GM23338 (cell line): ENCODE measurements around the gene PCSK7. TPM values are rescaled to one million over a fixed set of nuclear protein-coding genes. Genes with fewer than 3 reads are reported as not detected.

Experiments used
- ATAC-seq: fragments of 200-7000 bp; cut with Tn5 transposase; 3 replicates; pipeline ENCODE4 v1.9.1; 2020
- DNase-seq: peaks from one replicate; pipeline ENCODE4 v3.0.0-alpha.2; 2015; ENCODE audit warnings: low spot score
- H2AFZ ChIP-seq: fragments of 200-600 bp; sonication (generic); 2 replicates; pipeline ENCODE4 v1.8.0; 2016; ENCODE audit warnings: antibody characterized with exemption, mild to moderate bottlenecking, moderate library complexity
- H3F3A ChIP-seq: fragments of 200-600 bp; sonication (generic); replicated peaks from 2 replicates; pipeline ENCODE4 v1.8.0; 2017; ENCODE audit warnings: antibody characterized with exemption, mixed run types, low read depth
- H3K27ac ChIP-seq: fragments of 200-600 bp; sonication (generic); 2 replicates; pipeline ENCODE4 v1.6.1; 2016; ENCODE audit warnings: low read depth
- H3K27me3 ChIP-seq: fragments of 200-600 bp; sonication (generic); 2 replicates; pipeline ENCODE4 v1.8.0; 2016; ENCODE audit warnings: mild to moderate bottlenecking, mixed run types, moderate library complexity; ENCODE audit not compliant: insufficient read depth
- H3K36me3 ChIP-seq: fragments of 200-600 bp; sonication (generic); 2 replicates; pipeline ENCODE4 v1.8.0; 2016; ENCODE audit warnings: mild to moderate bottlenecking; ENCODE audit not compliant: insufficient read depth
- H3K4me1 ChIP-seq: fragments of 200-600 bp; sonication (generic); 2 replicates; pipeline ENCODE4 v1.8.0; 2016; ENCODE audit warnings: mild to moderate bottlenecking, moderate library complexity; ENCODE audit not compliant: insufficient read depth
- H3K4me2 ChIP-seq: fragments of 200-600 bp; sonication (generic); 2 replicates; pipeline ENCODE4 v1.7.1; 2017; ENCODE audit warnings: mixed run types
- H3K4me3 ChIP-seq: fragments of 200-600 bp; sonication (generic); 2 replicates; pipeline ENCODE4 v1.6.1; 2016; ENCODE audit warnings: mixed run types
- H3K79me2 ChIP-seq: fragments of 200-600 bp; sonication (generic); replicated peaks from 2 replicates; pipeline ENCODE4 v1.8.0; 2017; ENCODE audit warnings: mild to moderate bottlenecking; ENCODE audit not compliant: insufficient read depth
- H3K9me2 ChIP-seq: fragments of 200-600 bp; sonication (generic); 2 replicates; pipeline ENCODE4 v1.8.0; 2017; ENCODE audit not compliant: insufficient read depth
- H4K20me1 ChIP-seq: fragments of 200-600 bp; sonication (generic); replicated peaks from 2 replicates; pipeline ENCODE4 v1.8.0; 2017; ENCODE audit warnings: mild to moderate bottlenecking; ENCODE audit not compliant: insufficient read depth
- H3K27ac Mint-ChIP-seq: 2 replicates; pipeline ENCODE4 v1.8.0; 2020; ENCODE audit warnings: inconsistent platforms, mild to moderate bottlenecking, moderate library complexity, mixed read lengths
- H3K27me3 Mint-ChIP-seq: 3 replicates; pipeline ENCODE4 v1.8.0; 2022; ENCODE audit warnings: low read depth, mild to moderate bottlenecking, moderate library complexity, mixed read lengths, inconsistent platforms; ENCODE audit not compliant: insufficient read depth, poor library complexity
- H3K36me3 Mint-ChIP-seq: 3 replicates; pipeline ENCODE4 v1.8.0; 2021; ENCODE audit warnings: low read depth, mild to moderate bottlenecking, inconsistent platforms, moderate library complexity, mixed read lengths
- H3K4me1 Mint-ChIP-seq: 3 replicates; pipeline ENCODE4 v1.8.0; 2020; ENCODE audit warnings: mild to moderate bottlenecking, inconsistent platforms, mixed read lengths
- H3K4me3 Mint-ChIP-seq: 3 replicates; pipeline ENCODE4 v1.8.0; 2021; ENCODE audit warnings: moderate library complexity, mild to moderate bottlenecking, inconsistent platforms, mixed read lengths
- H3K9me3 Mint-ChIP-seq: 3 replicates; pipeline ENCODE4 v1.8.0; 2020; ENCODE audit warnings: moderate library complexity, mild to moderate bottlenecking, inconsistent platforms, mixed read lengths
- CREB1 ChIP-seq: fragments of 250-450 bp; sonication (Bioruptor Pico); IDR thresholded peaks from 2 replicates; pipeline ENCODE4 v1.5.0; 2020; ENCODE audit warnings: low read depth, mild to moderate bottlenecking, moderate library complexity
- CTCF ChIP-seq, 2 experiments: fragments of 200-600 bp in 1 of 2; sonication (generic) in 1 of 2; conservative IDR thresholded peaks; 2 replicates each; pipeline versions ENCODE4 v1.5.1 to v1.6.1; 2016 to 2017; ENCODE audit warnings: antibody characterized with exemption in 2 of 2, low read depth in 2 of 2, mild to moderate bottlenecking in 2 of 2, moderate library complexity in 1 of 2
- ETS1 ChIP-seq: IDR thresholded peaks from 2 replicates; pipeline ENCODE4 v1.6.1; 2016; ENCODE audit warnings: antibody characterized with exemption
- EZH2 ChIP-seq: fragments of 200-600 bp; sonication (generic); IDR thresholded peaks from one replicate; pipeline ENCODE4 v1.8.0; 2017; ENCODE audit warnings: antibody characterized with exemption, mild to moderate bottlenecking, low read depth; ENCODE audit not compliant: unreplicated experiment
- EZH2phosphoT487 ChIP-seq: fragments of 200-600 bp; sonication (generic); IDR thresholded peaks from one replicate; pipeline ENCODE4 v1.8.1; 2018; ENCODE audit warnings: antibody characterized with exemption; ENCODE audit not compliant: unreplicated experiment
- JUNB ChIP-seq: IDR thresholded peaks from one replicate; pipeline ENCODE4 v1.6.1; 2016; ENCODE audit warnings: antibody characterized with exemption; ENCODE audit not compliant: unreplicated experiment
- NANOG ChIP-seq: IDR thresholded peaks from 2 replicates; pipeline ENCODE4 v1.6.1; 2016; ENCODE audit warnings: antibody characterized with exemption, borderline replicate concordance
- POLR2AphosphoS5 ChIP-seq: IDR thresholded peaks from 2 replicates; pipeline ENCODE4 v1.6.1; 2016; ENCODE audit warnings: antibody characterized with exemption, low read depth
- REST ChIP-seq: IDR thresholded peaks from one replicate; pipeline ENCODE4 v1.6.1; 2018; ENCODE audit warnings: antibody characterized with exemption; ENCODE audit not compliant: unreplicated experiment
- STAT1 ChIP-seq: IDR thresholded peaks from one replicate; pipeline ENCODE4 v1.6.1; 2016; ENCODE audit warnings: antibody characterized with exemption; ENCODE audit not compliant: unreplicated experiment
- ZNF114 ChIP-seq: fragments of 250-450 bp; sonication (Bioruptor Pico); IDR thresholded peaks from 2 replicates; pipeline ENCODE4 v1.5.0; 2020; ENCODE audit warnings: mild to moderate bottlenecking, moderate library complexity
- ZNF331 ChIP-seq: fragments of 250-450 bp; sonication (Bioruptor Pico); IDR thresholded peaks from 2 replicates; pipeline ENCODE4 v1.5.0; 2020; ENCODE audit warnings: low read depth, mild to moderate bottlenecking, moderate library complexity
- polyA plus RNA-seq: library from polyadenylated mRNA; unstranded; fragments of >200 nt; fragmentation: Nextera tagmentation; extraction: Ambion mirVana; gene quantifications from 2 replicates; pipeline ENCODE4 v1.2.1, GENCODE V29; 2016
- total RNA-seq: library from RNA; depleted of rRNA; stranded (reverse); fragments of >200 nt; shearing (Covaris generic); gene quantifications from 2 replicates; pipeline ENCODE4 v1.2.3, GENCODE V29; 2014

Gene PCSK7
- total and polyA plus RNA-seq, 2 experiments from 2014 or later = 12.4 to 46.4 TPM

DNA sequence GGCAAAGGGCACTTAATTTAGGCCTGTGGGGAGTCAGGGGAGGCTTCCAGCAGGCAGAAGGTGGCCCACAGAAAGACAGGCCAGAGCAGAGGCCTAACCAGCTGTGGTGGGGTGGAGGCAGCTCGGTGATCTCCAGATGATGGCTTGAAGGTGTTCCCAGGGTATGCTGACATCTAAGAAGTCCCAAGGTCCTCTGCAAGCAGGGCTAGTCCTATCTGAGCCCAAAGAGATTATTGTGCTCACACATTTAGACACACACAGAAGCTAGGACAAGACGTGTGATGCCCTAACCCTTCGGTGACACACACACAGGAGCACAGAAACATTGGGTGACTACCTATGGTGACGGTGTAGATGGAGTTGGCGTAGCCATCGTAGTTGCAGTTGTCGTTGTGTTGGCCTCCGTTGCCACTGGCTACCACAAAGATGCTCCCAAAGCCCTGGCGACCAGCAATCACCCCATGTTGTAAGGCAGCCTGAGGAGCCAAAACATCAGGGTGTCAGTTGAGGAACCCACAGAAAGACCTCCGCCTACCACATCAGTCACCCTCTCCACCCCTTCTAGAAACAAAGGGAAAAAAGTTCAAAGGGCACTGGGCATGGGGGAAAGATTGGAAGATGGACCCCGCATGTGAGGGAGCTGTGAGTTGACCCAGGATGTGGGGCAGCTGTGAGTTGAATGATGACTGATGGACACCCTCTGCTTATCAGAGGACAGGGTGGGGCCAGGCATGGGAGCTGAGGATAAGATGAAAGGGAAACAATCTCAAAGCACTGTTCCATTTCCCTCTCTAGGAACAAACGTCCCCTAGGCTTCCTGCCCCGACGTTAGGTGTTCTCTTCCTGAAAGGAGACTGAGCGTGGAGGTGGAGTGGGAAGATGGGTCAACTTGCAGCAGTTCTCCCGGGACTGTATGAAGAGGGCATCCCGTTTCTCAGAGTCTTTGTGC, 7.9 kb downstream of the PCSK7 start:
- no peaks in the 10 kb centered on the region for H3K9me3 Mint-ChIP-seq
- ATAC-seq (no peak), DNase-seq (no peak)
- H3F3A ChIP-seq = peaks cover 7% of the 10 kb centered on the region; the same call in 1 of the 2 replicates
- H4K20me1 ChIP-seq = 0 out of 2 replicates have a peak, but pooled peaks cover 4% of the 10 kb centered on the region
- H3K27me3 Mint-ChIP-seq = peaks cover 12% of the 10 kb centered on the region
- H3K4me3 ChIP-seq = no peak overlapping the region
- no peaks in the 10 kb centered on the region for H3K79me2 ChIP-seq
- H3K4me1 Mint-ChIP-seq = peaks cover 8% of the 10 kb centered on the region
- H3K27ac Mint-ChIP-seq = no peak overlapping the region
- no peaks in the 10 kb centered on the region for H3K9me2 ChIP-seq
- no peak for TF ChIP-seq ZNF331
- no peak for TF ChIP-seq EZH2
- H3K27me3 ChIP-seq = no peaks in the 10 kb centered on the region
- no peaks in the 10 kb centered on the region for H3K4me1 ChIP-seq
- H2AFZ ChIP-seq = no peak overlapping the region
- H3K36me3 ChIP-seq = no peaks in the 10 kb centered on the region
- H3K4me2 ChIP-seq = no peak overlapping the region
- H3K4me3 Mint-ChIP-seq = no peak overlapping the region
- peaks cover 29% of the 10 kb centered on the region for H3K36me3 Mint-ChIP-seq
- no peak overlapping the region for H3K27ac ChIP-seq

DNA sequence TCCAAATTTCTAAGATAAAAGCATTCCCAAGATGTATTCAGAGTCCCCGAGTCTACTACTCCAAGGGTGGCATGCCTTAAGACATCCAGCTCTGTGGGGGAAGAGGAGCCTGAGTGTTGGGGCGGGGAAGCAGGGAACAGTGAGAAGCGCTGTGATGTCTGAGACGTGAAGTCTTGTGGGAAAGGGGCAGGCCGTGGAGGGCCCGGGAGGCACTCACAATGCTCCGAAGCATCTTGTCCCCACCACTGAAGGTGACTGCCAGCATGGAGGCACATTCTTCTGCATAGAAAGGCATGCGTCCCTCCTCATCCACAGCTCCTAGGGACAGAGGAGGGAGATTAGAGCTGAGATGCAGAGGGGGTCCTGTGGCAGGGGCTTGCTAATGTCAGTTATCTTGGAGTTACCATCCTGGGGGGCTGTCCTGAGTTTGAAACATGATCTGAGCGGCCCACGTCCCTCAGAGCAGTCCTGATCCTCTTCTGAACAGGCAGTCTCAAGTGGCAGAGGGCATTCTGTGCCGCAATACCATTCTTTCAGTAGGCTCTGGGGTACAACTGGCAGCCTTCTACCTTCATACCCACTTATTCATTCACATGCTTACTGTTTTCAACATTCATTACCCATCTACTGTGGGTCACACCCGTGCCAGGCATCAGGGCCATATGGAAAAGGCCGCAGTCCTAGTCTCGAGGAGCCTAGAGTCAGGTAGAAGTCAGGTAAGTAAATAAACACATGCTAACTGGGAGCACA, 8.7 kb downstream of the PCSK7 start:
- Mint-ChIP-seq H3K4me3 (no peak overlapping the region), H3K4me1 (peaks cover 8% of the 10 kb centered on the region), H3K9me3 (no peaks in the 10 kb centered on the region), H3K27ac (no peak overlapping the region; the same call in 1 of the 2 replicates), H3K36me3 (peaks cover 32% of the 10 kb centered on the region), H3K27me3 (peaks cover 13% of the 10 kb centered on the region)
- DNase-seq (no peak), ATAC-seq (no peak)
- no peak overlapping the region for H3K27ac ChIP-seq
- H3K36me3 ChIP-seq = no peaks in the 10 kb centered on the region
- H3K9me2 ChIP-seq = no peaks in the 10 kb centered on the region
- no peak overlapping the region for H2AFZ ChIP-seq
- H3K4me3 ChIP-seq = no peak overlapping the region
- H3F3A ChIP-seq = peaks cover 7% of the 10 kb centered on the region; the same call in 1 of the 2 replicates
- H4K20me1 ChIP-seq = 0 out of 2 replicates have a peak, but pooled peaks cover 4% of the 10 kb centered on the region
- no peaks in the 10 kb centered on the region for H3K4me1 ChIP-seq
- H3K4me2 ChIP-seq = no peak overlapping the region
- H3K79me2 ChIP-seq = no peaks in the 10 kb centered on the region
- H3K27me3 ChIP-seq = no peaks in the 10 kb centered on the region
- TF ChIP-seq STAT1 = no peak
- no peak for TF ChIP-seq ETS1
- no peak for TF ChIP-seq CTCF (conservative IDR thresholded peaks at IDR 0.05; ENCODE audit: low read depth in 2 of 2)
- no peak for TF ChIP-seq ZNF331
- no peak for TF ChIP-seq REST
- no peak for TF ChIP-seq JUNB
- TF ChIP-seq NANOG = no peak
- no peak for TF ChIP-seq ZNF114 (CRISPR knock-in tag)
- TF ChIP-seq POLR2AphosphoS5 = no peak
- TF ChIP-seq CREB1 (CRISPR knock-in tag) = no peak
- TF ChIP-seq EZH2 = no peak
- no peak for TF ChIP-seq EZH2phosphoT487
